NCI-H1436 (cell line): Measurements from ENCODE around the gene KCNQ1.

Source experiments
- DNase-seq: peaks from one replicate; lab custom pipeline; 2025; lab: John Stamatoyannopoulos, UW

Gene KCNQ1

DNA sequence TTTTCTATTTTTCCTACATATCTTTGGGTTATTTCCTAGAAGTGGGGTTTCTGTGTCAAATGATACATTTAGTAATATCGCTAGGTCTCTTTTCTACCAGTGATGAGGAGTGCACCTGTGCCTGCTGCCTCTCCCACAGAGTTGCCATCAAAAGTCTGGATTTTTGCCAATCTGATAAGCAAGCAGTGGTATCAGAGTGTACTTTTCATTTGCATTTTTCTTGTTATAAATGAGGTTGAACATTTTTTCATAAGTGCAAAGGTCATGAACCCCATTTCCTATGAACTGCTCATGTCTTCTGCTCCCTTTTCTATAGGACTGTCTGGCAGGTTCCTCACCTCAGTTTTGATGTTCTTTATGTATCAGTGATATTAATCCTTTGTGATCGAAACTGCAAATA lies 2.2 kb upstream of the KCNQ1 start:
- DNase-seq: no peak

DNA sequence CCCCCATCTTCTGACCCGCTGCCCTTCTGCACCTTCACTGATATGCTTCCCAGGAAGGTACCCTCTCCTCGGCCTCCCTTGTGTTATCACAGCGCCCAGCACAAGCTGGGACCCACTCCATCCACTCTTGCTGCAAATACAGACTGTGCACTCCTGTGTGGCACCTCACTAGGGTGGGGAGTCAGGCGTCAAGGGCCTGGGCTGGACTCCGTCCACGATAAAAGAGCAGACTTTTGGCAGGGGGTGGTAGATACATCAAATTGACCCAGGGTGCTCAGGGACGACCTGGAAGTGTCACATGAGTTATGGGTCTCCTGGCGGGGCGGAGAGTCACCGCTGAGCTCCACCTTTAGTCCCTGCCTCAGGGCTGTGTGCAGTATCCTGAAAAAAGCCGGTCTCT lies 1.4 kb upstream of the KCNQ1 start:
- DNase-seq: no peak

DNA sequence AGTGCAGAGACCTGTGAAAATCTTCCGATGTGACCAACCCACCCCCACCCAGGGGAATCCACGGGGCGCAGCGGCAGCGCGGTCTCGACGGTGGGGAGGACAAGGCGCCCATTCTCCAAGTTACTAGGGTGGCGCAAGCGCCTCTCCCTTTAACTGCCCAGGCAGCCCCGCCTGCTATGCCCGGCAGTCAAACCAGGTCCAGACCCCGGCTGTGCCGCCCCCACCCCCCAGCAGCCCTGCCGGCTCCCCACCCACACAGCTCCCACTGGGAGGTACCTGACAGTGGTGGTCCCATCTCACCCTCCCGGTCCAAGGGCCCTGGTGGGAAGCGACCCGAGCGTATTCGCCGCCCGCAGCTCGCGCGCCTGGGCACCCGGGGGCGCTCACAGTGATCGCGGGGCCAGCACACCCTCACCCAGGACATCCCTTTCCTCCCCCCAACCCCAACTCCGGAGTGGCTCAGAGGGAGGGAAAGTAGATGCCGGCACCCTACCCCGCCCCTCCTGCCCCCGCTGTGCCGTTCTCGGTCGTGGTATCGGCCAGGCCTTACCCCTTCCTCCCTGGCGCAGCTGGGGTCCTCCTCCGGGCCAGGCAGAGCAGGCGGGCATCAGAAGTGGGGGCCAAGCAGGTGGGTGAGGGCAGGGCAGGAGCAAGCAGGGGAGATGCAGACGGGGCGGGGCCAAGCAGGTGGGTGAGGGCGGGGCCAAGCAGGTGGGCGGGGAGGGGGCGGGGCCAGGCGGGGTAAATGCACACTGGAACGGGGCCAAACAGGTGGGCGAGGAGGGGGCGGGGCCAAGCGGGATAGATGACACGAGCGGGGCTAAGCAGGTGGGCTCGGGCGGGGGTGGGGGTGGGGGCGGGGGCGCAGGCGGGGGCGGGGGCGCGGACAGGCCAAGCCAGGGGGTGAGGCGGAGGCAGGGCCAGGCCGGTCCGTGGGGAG lies 657 bp upstream of the KCNQ1 start, which contains the start of gene TRPM5:
TSS of gene TRPM5 (minus strand) at position 634 of the 940 bp plus-strand sequence. CDS start 21,478 bp downstream, outside the sequence.
- DNase-seq: no peak

DNA sequence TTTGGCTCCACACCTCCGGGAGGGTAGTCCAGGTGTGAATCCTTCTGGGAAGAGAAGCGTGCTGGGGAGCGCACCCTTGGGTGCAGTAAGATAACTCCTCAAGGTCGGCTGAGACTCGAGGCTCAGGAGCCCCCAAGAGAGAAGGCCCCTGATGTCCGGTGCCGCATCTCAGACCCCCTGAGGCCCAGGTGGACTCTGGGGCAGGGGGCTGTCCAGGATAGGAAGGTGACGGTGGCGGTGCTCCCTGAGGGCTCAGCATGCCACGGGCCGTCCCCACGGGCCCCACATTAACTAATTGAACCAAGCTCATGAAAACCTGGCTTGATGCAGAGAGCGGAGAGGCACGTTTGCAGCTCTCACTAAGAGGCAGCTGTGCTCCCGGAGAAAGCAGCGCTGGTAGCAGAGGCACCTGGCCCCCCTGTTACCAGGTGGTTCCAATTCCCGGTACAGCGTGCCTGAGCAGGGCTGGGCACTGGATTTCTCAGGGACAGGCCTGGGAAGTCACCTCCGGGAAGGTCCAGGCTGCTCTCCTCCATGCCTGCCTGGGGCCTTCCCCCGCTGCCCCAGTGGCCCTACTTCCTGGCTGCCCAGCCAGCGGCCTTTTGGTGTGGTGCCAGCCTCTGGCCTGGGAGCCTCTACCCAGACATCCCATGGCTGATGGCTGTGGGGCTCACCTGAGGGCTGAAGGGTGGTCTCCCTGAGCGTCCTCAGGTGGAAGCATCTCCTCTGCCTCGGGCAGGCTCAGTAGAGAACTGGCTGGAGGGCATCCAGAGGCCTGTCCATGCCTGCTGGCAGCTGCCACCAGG lies 1.1 kb downstream of the KCNQ1 start:
- DNase-seq: no peak

DNA sequence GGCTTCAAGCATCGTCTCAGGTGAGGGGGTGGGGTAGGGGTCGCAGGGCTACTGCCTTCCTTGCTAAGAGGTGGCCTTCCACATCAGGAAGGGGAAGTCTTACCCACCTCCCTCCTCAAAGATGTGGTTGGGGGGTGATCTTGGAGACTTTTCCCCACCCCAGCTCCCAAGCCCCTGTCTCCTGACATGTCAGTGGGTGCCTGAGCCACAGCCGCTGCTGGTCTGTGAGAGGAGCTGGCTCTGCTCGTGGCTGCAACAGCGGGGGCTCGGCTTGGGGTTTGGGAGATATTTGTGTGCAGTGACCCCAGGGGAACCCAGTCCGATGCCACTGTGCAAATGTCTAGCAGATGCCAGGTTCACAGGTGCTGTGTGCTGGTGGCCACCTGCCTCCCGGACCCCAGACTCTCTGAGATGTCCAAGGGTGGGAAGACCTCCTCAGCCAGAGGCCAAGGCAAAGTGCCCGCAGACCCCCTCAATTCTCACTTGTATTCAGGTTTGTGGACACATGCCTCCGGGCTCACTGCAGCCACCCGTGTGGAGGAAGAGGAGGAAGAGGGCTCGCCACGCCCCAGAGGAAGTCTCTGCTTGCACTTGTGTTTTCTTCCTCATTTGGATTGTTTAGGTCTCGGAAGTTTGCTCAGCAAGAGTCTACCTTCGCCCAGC lies 1.9 kb downstream of the KCNQ1 start:
- DNase-seq: no peak

DNA sequence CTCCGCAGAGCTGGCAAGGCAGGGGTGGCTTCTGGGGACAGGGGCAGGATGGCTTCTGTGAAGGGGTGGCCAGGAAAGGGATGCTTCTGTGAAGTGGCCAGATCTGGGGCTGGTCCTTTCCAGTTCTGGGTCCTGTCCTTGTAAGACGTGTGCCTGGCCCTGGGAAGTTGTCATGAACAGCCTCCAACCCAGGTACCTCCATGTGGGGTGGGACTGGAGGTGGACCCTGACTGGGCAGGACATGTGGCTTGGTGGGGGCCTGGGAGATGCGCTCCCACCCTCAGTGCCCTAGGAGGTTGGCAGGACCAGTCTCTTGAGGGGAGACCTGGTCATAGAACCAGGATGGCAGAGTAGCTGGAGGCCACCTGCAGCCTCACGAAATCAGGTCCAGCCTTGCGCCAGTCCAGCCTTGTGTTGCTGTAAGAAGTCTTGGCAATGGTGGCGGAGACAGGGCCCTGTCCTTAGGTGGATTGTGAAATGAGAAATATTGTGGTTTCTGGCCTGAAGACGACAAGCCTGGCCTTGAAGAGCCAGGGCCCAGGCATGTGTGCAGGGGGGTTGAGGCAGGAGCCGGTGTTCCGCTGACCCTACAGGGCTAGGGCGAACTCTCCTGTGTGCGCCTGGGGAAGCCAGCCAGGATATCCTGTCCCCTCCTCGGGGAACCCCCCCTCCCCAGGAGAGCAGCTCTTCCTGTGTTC lies 2.6 kb downstream of the KCNQ1 start:
- DNase-seq: no peak

DNA sequence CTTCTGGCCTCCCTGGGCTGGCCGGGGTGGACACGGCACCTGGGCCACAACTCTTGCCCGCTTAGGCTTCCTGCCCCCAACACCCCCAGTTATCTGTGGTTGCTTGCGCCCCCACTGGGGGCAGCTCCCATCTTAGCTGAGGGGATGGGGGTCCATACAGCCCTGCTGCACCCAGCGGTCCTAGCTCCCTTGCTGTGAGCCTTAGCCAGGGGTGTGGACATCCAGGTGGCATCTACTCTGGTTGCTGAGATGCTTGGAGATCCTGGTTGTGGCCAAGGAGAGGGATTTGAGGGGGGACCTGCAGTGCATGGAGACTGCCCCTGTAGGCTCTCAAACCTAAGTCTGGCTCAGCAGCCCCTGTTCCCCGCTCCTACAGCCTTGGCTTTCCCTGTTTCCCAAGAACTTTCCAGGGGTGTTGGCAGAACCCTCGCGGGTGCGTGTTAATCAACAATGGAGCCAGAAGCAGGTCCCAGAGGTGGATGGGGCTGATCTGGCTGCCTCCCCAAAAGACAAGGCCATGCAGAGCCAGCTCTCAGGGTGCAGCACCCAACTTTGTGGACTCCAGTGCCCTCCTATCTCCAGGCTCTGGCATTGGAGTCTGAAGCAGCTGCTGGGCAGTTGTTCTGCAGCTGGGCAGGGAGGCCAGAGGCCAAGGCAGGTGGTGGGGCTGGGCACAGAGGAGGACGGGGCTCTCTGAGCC lies 3.3 kb downstream of the KCNQ1 start:
- no peak for DNase-seq

DNA sequence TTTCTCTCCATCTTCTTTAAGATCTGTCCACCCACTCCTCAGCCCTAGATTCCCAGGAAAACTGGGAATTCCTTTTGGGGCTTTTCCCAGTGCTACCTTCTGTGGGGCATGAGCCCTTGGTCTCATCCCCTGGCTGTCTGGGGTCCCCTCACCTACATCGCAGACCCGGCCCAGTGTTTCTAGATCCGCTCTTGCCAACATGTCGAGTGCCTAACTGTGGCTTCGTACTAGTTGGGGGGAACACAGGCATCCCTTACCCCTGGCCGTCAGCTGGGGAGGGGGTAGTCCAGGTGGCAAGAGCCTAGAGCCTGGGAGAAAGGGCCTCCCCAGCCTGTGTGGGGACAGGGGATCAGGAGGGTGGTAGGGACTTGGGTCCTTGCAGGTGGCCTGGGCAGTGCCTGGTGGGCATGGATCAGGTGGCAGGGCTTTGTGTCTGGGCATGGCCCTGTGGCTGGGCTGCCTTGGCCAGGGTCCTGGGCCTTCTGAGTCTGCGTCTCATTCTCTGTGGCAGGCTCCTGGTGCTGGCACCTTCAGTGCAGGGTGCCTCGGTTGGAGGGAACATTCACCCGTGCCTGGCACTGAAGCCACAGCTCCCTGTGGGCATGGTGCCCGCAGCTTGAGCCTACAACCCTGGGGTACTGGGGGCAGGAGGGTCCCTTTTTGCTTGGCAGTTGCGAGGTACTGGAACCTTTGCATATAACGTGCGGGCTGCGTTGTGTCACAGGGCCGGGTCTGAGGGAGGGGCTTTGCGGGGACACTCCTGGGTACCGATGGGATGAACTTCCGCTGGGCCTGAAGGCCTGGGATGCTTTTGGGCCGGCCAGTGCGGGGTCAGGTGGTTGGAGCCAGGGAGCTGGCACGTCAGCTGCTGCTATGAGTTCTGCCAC lies 4.1 kb downstream of the KCNQ1 start:
- DNase-seq: no peak

DNA sequence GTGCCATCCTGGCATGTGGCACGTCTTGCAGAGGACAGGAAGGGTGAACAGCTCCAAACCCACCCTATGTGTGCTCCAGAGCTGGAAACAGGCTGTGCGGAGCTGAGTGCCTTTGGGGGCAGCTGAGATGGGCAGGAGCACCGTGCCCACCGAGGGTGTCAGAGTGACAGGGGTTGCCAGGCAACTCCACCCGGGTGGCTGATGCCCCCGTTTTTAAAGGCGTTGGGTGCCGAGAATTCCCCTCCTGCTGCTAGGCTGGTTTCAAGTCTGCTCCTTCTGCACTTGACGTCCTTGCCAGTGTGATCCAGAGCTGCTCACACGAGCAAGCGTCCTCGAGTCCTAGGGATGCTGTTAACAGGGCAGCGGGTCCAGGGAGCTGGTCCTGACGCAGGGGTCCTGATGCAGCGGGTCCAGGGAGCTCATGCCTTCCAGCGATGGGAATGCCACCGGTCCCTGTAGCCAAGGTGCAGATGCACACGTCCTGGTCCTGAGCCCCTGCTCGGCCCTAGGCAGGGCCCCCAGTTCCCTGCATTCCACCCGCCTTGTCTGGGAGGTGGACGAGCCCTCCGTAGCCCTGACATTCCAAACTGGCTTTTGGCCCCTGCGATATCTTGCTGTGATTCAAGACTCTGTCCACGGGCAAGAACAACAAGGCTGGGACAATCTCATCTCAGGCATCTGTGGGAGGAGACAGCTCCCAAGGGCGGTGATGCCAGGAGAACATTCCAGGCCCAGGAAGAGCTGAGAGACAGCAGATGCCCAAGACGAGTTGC lies 4.9 kb downstream of the KCNQ1 start:
- DNase-seq: no peak

DNA sequence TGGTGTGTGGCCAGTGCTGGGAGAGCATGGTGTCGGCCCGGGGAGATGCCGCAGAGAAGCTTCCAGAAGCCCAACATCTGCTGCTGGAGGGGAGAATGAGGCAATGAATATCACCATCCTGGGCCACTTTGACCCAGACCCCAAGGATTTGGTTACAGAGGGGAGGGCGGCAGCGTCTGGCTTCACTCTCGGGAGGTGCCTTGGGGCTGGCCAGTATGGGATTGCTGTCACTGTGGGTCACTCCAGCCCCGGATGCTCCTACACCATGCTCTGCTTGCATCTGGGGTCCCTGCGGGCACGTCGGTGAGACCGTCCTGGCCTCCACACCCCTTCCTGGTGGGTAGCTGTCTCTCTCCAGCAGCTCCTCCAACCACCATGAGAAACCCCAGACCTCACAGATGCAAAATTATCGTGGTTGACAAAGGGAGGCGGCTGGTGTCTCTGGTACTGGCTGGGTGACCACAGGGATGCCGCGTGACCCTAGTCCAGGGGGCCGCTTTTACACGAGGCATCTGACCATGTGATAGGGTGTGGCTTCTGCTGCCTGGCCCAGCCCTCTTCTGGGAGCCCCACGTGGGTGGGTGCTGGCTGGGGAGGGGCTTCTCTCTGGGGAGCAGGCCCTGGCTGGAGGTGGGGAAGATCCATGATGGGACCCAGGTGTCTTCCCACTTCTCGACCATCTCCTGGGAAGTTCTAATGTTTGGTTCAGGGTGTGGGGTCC lies 5.7 kb downstream of the KCNQ1 start:
- DNase-seq: no peak

DNA sequence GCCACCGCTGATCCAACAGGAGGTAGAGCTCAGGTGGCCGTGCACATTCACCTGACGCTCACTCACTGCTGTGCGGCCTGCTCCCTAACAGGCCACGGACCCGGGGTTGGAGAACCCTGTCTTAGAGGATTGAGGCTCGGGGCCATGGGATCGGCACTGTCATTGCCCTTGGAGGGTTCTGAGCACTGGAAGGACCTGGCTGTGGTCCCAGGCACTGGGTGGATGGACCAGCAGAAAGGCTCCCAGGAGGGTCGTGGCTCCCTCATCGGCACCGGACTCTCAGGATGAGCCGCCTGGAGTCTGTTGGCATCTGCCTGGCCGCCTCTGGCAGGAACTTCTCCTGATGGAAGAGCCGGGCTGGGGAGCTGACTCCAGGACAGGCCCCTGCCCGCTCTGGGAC lies 6.5 kb downstream of the KCNQ1 start:
- DNase-seq: no peak

DNA sequence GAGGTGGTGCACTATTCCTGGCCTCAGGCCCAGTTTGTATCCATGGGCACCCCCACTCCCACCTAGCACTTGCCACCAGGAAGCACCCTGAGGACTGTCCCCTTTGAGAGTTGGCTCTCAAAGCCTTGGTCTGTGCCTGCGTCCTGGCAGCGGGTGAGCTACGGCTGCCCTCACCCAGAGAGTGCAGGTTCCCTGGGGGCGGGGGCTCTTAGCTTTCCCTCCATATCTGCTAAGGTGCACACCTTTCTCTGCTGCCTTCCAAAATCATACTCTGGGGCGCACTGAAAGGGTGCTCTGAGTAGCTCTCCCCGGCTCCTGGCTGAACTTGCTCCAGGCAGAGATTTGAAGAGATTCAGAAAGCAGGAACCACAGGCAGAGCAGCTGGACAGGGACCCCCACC lies 7.1 kb downstream of the KCNQ1 start:
- no peak for DNase-seq

DNA sequence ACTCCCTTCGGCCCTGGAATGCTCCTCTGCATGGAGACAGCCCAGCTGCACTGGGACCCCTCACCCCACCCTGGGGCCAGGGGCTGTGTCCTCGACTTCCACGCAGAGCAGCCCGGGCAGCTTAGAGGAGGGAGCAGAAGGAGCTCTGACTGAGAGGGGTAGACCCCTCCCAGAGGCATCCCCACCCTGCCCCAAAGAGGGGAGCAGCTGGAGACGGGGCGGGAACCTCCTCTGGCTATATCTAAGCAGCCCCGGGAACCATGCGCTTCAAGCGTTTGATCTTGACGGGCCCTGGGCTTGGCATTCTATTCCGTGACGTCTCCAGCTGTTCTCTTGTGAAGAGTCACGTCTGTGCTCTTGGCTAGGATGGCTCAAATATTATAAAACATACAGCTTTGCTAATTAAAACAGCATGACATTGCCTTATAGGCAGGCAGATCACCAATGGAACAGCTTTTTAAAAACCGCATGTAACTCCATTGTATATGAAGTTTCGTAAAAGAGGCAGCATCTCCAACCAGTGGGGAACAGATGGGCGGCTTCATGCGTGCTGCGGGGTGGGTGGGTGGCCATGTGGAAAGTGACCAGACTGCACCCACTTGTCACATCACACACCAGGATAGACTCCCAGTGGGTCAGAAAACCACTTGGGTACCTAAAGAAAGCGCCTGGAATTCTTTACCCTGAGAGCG lies 7.7 kb downstream of the KCNQ1 start:
- DNase-seq: no peak

DNA sequence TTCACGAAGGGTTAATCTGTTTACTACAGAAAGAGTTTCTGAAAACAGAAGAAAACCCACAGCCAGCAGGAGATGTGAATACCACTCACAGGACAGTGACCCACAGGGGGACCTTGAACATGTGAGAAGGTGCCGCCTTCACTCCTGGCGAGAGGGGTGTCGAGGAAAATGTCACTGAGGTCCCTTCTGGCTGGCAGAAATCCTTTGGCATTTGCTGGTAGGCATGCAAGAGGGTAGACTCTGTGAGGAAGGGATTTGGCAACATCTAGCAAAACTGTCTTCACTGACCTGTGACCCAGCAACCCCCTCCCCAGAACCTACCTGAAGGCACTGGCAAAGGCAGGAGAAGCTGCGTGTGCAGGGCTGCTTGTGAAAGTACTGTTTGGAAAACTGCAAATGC lies 8.6 kb downstream of the KCNQ1 start:
- DNase-seq: no peak

DNA sequence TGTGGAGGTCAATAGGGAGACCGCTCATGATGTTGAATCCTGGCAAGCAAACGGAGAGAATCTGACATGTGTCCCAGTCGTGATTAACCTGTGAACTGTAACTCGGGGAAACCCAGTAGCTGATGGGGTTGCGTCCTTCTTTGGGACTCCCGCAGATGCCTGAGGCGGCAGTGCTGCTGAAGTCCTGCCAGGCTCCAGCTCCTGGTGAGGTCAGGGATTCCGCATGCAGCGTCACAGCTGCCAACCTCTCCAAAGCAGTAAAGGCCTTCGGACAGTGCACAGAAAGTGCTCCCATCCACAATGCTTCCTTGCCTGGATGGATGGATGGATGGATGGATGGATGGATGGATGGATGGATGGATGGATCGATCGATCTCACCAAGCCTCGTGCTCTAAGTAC lies 13.5 kb downstream of the KCNQ1 start:
- no peak for DNase-seq

DNA sequence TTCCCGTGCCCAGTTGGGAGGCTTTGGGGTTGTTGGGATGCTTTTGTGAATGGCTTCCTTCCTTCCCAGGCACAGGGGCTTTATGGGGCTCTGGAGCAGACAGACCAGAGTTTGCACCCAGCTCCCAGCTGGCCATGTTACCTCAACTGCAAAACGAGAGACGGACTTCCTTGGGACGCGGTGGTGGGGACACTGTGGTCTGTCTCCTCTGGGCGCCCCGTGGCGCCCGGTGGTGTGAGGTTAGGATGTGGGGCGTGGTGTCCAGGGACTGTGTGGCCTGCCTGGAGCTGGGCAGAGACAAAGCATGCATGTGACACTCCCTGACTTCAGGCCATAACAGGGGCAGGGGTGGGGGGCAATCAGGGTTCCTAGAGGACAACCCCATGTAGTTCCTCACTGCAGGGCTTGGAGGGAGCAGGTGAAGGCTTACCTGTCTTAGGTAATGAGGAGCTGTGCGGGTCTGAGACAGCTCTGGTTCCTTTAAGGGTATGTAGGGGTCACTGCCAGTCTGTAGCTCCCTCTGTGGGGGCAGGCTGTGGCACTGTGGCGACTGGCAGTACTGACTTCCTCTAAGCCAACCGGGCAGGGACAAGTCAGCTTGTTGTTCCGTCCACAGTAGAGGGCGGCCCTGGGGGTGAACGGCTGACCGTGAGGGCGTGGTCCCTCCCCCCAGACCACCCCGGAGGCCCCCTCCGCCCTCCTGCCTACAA lies 14.4 kb downstream of the KCNQ1 start:
- DNase-seq: no peak

DNA sequence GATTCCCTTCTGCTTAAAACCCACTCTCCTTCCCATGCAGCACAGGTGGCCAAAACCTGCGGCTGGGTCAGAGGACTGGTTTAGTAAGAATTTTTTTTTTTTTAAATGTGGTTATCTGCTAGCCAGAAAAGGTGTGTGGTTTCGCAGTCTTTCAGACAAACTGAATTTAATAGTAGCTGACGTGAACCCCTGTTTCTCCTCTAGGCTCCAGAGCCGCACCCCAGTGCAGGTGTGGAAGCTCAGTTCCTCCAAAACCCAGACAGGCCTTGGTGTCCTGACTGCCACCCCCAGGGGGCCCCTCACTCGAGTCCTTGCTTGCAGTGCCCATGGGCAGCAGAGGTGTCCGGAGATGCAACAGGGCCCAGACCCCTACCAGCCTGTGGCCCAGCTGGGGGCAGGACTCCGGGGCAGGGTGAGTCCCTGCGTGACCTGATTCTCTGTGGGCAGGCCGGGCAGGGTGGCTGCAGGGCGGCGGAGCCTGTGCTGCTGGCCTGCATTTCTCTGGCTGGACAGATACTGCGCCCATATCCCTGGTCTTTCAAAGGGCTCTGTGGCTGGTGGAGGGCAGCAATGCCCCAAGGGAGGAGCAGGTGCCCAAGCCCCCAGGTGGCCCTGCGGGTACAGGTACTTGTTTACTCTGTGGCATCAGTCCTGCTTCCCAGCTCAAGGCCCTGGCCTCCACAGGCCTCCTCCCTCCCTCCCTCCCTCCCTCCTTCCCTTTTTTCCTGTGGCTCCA lies 15.2 kb downstream of the KCNQ1 start:
- no peak for DNase-seq
